Measurements from ENCODE around the gene ARSK. TPM values are rescaled to one million over a fixed set of nuclear protein-coding genes. Genes with fewer than 3 reads are reported as not detected.

ARSK gene, protein sequence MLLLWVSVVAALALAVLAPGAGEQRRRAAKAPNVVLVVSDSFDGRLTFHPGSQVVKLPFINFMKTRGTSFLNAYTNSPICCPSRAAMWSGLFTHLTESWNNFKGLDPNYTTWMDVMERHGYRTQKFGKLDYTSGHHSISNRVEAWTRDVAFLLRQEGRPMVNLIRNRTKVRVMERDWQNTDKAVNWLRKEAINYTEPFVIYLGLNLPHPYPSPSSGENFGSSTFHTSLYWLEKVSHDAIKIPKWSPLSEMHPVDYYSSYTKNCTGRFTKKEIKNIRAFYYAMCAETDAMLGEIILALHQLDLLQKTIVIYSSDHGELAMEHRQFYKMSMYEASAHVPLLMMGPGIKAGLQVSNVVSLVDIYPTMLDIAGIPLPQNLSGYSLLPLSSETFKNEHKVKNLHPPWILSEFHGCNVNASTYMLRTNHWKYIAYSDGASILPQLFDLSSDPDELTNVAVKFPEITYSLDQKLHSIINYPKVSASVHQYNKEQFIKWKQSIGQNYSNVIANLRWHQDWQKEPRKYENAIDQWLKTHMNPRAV
- 2.7 TPM in 2 replicates for total RNA-seq

DNA sequence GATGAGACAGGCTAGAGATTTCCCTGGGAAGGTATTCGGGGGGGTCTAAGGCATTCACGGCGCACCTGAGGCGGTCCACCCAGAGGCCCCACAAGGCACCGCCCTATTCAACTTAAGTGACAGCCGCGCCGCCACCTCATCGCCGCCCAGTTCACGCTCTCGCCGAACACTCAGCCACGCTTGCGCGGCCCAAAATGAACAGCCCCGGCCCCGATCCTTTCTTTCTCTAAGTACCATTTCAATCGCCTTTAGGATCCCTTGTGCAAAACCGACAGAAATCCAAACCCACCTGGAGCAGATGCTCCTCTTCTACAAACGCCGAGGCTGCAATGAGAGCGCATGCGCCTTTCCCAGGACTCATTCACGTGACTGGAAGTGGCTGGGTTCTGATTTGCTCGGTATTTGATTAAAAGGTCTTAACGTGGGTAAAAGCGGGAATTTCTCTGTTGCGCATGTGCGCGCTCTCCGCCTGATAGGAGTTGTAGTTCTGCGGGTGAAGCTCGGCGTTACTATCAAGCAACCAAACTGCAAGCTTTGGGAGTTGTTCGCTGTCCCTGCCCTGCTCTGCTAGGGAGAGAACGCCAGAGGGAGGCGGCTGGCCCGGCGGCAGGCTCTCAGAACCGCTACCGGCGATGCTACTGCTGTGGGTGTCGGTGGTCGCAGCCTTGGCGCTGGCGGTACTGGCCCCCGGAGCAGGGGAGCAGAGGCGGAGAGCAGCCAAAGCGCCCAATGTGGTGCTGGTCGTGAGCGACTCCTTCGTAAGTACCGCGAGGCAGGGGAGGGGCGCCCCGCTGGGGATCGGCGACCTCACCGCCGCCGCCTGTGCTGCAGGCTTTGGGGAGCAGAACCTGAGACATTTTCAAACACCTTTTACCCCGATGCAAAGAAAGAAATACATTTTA, at the start of gene ARSK, which contains the start of gene SKIC3:
TSS of gene ARSK (plus strand) at position 455 of the 902 bp plus-strand sequence. CDS start at position 633, 178 bp downstream.
TSS of gene SKIC3 (minus strand) at position 331 of the 902 bp plus-strand sequence. CDS start 7,827 bp downstream, outside the sequence.
- DNase-seq = peak; percentile 99

- no peak for DNase-seq
Measured at GRCh38 chr5:95508550-95508949, 46.4 kb upstream of the ARSK start.

DNA sequence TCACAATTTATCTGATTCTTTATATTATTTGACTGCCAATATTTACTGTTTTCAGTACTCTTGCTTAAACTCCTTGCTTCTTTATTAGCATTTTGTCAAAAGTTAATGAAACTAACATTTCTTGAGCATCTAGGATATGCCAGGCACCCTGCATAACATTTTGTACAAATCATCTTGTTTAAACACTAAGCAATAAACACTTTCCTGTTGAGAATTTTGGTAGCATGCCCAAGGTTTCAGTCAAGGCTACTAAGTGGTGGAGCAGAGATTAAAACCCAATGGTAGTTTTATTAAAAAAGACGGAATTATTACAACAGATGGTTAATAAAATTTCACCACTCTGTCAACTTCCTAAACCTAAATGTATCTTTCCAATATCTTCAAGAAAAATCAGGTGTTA, 43.3 kb upstream of the ARSK start:
- no peak for DNase-seq

- no peak for DNase-seq
Measured at GRCh38 chr5:95518417-95518816, 36.5 kb upstream of the ARSK start.

DNA sequence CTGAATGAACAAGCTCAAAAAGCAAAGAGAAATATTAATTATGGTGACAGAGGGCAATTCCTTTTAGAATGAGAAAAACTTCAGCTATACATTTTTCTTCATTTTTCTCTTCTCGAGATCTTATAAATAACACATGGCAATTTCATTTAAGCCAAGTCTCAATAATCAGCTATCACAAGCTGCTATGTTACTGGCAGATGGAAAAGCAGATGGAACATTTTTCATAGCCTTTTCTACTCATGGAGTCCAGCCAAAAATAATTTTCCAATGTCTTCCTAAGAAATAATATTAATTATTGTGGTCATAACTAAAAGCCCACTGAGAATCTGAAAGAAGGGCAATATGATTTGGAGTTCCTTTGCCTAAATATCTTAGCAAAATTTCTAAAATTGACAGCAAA, 35.8 kb upstream of the ARSK start:
- no peak for DNase-seq

DNA sequence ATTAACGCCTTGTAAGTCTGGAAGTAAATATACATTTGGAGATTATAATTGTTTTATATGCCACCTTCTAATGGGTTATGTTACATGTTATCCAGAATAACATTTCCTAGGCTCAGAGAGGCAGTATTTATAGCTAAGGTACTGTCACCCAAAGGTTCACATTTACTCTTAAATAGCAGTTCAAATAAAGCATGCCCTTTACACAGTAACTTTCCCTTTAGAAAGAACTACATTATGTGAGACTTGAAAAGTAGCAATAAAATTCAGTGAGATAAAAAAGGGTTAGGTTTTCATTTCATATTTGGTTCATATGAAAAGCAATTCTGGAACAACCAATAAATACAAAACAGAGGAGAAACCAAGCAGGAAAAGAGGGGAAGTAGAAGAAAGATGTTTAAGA, 35.2 kb upstream of the ARSK start:
- no peak for DNase-seq

DNA sequence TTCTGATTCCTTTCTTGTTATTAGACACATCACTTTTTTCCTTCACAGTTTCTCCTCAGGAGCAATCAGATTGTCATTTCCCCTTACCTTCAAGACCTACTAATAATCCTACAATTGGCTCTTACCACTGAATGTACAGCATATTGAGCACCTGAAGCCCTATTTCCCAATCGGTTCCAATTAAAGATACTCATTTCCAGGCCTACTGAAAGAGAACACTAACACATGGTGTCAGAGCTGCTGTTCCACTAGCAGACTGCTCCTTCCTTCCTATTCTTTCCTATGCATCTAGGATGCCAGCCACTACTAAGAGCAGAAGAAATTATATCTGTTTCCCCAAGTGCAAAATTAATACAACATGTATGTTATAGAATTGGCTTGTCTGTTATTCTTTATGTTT, 34.7 kb upstream of the ARSK start:
- DNase-seq = no peak

DNA sequence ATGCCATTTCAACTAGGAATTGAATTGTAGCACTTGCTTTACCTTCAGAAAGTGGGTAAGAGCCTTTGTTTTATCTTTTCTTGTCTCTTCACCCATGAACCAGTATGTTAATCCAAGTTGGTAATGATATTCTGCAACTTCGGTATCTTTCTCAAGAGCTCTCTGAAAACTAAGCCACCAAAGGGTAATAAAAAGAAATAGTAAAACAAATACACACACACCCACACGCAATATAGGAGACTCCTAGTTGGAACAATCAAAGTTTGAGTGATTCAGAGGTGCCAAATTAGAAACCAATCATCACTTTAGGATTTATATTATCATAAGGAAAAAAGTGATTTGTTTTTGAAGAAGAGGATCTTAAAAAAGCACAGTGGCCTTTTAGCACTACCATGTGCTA, 30.5 kb upstream of the ARSK start:
- DNase-seq = no peak

GRCh38 chr5:95526871-95527270, 28.0 kb upstream of the ARSK start:
- DNase-seq = no peak

DNA sequence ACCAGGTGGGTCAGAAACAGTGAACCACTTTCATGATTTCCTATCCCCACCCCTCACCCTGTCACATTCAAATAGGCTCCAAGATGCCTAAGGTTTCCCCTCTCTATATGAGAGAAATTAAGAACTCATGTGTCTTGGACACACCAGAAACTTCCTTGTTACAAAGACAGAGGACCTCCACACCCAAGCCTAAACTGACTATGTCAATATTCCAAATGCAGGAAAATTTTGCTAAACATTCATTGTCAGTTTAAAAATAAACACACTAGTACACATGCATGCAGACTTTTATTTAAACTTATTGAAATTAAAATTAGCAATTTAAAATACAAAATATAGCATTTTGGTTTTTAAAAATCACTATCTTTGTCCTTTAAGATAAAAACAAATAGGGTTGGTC, 26.3 kb upstream of the ARSK start:
- DNase-seq = no peak

GRCh38 chr5:95530416-95530815, 24.5 kb upstream of the ARSK start:
- peak; percentile 9 for DNase-seq

DNA sequence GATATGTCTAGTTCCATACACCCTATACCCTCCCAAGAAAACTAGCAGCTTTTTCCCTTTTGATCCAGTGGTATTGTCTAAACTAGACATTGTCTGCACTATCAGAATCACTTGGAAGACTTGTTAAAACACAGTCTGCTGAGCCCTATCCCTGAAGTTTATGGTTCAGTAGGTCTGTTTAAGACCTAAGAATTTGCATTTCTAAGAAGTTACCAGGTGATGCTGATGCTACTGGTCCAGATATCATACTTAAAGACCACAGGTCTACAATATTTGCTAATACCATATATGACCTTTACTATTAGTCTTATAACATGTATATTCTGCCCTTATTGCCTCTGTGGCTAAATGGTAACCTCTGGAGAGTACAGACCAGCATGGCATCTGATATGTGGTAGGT, 23.4 kb upstream of the ARSK start:
- DNase-seq = no peak

DNA sequence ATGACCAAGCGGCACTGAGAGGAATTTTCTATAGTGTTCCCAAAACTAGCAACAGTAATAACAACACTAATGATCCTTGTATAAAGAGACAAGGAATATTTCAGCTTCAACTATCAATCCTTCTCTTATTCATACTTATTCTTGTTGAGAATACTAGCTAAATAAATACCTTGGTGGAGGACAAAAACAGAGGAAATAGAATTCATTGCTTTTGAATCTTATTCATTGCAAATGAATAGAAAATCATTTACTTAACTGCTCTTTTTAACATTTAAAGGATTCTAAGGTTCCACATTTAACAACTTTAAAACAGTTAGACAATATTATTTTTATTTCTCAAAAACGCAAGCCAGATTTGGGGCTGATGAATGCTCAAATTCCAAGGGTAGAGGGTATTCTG, 22.5 kb upstream of the ARSK start:
- no peak for DNase-seq

- DNase-seq = no peak
Measured at GRCh38 chr5:95533106-95533505, 21.8 kb upstream of the ARSK start.

DNA sequence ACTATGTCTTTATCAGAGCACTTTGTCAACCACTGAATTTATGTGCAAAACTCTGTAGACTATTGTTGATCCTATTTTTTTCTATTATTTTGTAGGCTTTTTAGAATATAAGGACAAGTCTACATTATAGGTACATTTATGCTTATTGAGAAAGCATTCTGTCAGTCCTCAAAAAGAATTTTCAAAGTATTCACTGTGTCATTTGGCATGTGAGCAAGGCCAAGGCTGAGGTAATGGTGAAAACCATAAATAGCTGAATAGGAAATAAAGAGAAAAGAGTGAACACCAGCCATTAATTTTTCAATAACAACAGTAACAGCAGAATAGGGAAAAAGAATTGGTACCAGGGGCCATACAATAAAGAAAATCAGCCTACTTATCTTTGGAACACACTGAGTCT, 21.1 kb upstream of the ARSK start:
- DNase-seq = no peak

DNA sequence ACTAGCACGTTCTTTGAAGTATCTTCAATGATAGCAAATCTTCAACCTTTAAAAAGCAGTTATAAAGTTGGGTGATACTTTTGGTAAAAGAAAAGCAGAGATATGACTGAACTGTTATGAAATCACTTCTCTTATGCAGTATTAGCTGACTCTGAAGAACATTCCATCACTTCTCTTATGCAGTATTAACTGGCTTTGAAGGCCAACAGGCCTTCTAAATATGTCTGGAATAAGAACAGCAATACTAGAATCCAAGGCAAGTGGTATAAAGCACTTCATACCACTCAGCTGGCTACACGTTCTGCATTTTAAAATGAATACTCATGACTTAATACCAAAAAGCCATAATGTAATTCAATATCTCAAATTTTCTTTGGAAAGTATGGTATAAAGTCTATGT, 17.4 kb upstream of the ARSK start:
- DNase-seq = no peak

DNA sequence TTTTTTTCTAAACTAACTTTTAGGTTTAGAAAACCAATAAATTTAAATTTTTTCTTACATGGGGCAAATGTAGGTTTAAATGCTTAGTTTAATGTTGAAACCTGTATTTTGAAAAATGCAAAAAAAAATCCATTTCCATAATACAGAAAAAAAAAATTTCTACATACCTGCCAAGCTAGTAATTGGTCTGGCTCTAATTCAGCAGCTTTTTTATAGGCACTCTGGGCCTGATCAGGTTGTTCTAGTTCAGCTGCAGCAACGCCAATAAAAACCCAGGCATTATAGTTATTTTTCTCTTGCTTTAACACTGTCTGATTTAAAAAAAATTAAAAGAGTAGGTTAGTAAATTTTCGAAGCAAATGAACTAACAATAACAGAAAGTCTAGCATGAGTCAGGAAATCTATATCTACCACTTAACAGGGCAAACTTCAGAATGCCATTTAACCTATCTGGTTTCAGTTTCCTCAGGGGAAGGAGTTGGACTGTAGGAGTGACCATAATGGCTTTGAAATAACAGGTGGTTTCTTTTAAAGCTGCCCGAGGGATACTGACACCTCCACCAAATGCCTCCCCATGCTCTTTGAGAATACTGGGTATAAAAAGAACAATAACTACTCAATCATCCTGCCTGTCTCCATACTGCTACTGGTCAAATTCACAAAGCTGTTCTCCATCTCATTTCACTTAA, 11.7 kb upstream of the ARSK start:
- no peak for DNase-seq

DNA sequence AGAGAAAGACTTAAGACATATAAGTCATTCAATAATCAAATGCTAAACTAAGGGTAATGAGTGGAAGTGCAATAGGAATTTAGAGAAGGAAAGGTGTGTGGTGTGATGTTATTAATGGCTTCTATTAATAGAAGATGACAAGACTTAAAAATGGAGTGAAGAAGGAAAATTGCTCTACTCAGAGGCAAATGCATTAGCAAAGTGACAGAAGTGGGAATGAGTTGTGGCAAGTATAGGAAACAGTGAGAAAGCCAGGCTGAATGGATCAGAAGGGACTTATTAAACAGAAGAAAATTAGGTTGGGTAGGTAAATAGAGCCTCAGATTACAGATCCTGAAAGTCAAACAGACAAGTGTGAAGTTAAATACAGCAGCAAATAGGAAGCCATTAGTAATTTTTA, 5.9 kb upstream of the ARSK start:
- no peak for DNase-seq

GRCh38 chr5:95554331-95554646, 612 bp upstream of the ARSK start:
- DNase-seq = no peak

DNA sequence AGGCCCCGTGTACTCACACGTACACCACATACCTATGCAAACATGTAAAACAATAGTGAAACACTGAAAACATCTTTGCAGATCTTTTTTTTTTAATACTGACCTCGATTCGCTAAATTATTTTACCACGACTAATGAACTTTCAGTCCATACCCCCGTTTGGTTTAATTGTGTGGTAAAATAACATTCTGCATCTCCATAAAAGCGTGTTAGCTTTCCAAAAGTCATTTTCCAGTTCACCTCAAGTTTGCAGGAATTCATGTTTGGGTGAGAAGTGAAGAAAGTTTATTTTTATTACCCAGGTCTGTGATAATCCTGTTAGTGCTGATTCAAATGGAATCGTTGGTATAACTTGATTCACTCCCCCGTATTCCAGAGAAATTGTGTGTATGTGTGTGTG, 652 bp downstream of the ARSK start:
- DNase-seq = peak; percentile 6

DNA sequence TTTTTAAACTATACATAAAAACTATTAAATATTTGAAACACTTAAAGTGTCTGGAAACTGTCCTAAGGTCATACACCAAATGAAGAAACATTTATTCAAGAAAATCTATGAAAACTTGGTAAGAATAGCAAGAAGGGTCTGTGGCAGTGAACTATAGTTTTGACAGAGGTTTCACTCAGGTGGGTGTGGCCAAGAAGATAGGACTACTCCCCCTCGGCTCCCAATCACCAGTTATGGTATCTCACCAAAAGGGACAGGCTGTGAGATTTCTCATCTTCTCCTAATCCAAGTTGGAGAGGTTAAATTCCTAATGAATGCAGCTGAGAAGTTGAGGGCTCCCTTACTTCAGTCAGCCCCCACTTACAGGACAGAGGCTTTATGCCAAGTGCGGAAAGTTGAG, 2.9 kb downstream of the ARSK start:
- DNase-seq = no peak

DNA sequence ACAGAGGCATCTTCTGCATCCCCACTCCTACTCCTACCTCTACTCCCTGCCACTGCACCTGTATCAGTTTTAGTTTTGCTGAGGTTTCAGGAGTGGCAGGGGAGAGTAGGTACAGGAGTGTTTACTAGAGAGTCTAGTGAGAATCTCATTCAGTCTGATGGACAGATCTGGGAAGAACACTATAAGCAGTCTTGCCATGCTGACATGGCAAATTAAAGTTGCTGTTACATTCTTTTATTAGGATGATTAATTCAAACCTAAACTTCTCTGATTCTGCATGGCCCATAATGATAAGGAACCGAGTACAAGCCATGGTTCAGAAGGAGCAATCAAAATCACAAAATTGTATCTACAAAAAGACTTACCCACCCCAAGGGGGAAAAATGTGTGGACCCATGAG, 7.4 kb downstream of the ARSK start:
- no peak for DNase-seq

DNA sequence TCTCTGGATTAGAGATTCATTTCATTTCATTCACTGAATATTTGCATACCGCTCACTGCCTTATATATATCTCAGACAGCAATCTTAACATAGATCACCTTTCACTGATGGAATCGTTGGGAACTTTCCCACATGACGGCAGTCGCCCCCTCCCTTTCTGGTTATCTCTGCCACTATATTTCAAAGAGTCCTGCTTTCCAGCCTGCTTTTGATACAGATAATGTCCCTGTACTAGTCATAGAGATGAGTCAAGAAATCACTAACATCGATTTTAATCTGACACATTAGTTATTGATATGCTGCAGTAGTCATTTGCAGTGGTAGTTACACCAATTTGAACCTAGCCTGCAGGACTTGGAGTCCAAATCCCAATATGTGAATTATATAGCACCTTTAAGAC, 8.5 kb downstream of the ARSK start:
- DNase-seq = no peak

All from dermis blood vessel endothelial cell (primary cell).